Colon (tissue), 2 donors: ENCODE results near the gene PHACTR1.

Source experiments
- FAIRE-seq: peaks from 2 replicates; lab custom pipeline; 2012; peaks lifted over from hg19 to GRCh38; lab: Jason Lieb, UNC
- donor health status: control.
- donor health status: control.

Gene PHACTR1

GRCh38 chr6:13201336-13201735, 484.8 kb downstream of the PHACTR1 start:
- no peak for FAIRE-seq

GRCh38 chr6:13203145-13203544, 486.6 kb downstream of the PHACTR1 start:
- no peak for FAIRE-seq

GRCh38 chr6:13205106-13205505, 488.5 kb downstream of the PHACTR1 start:
- no peak for FAIRE-seq

- FAIRE-seq = no peak
These were observed 495.5 kb downstream of the PHACTR1 start for GRCh38 chr6:13212096-13212495.

GRCh38 chr6:13212538-13212937, 496.0 kb downstream of the PHACTR1 start:
- FAIRE-seq = no peak

- FAIRE-seq = no peak
These were observed 498.8 kb downstream of the PHACTR1 start for GRCh38 chr6:13215390-13215789.

- no peak for FAIRE-seq
These were observed 499.9 kb downstream of the PHACTR1 start for GRCh38 chr6:13216236-13217014.

- no peak for FAIRE-seq
These were observed 500.8 kb downstream of the PHACTR1 start for GRCh38 chr6:13217206-13217905.

GRCh38 chr6:13220266-13220665, 503.7 kb downstream of the PHACTR1 start:
- FAIRE-seq = no peak

- FAIRE-seq = no peak
These were observed 505.5 kb downstream of the PHACTR1 start for GRCh38 chr6:13222048-13222447.

GRCh38 chr6:13226071-13226470, 509.5 kb downstream of the PHACTR1 start:
- no peak for FAIRE-seq

GRCh38 chr6:13228264-13229204, 512.0 kb downstream of the PHACTR1 start:
- no peak for FAIRE-seq

GRCh38 chr6:13229205-13230085, 512.9 kb downstream of the PHACTR1 start:
- FAIRE-seq = no peak

- FAIRE-seq = no peak
These were observed 516.5 kb downstream of the PHACTR1 start for GRCh38 chr6:13233106-13233505.

- FAIRE-seq = no peak
These were observed 517.6 kb downstream of the PHACTR1 start for GRCh38 chr6:13234130-13234529.

GRCh38 chr6:13235339-13235738, 518.8 kb downstream of the PHACTR1 start:
- no peak for FAIRE-seq

- no peak for FAIRE-seq
These were observed 520.8 kb downstream of the PHACTR1 start for GRCh38 chr6:13237318-13237717.

- no peak for FAIRE-seq
These were observed 521.5 kb downstream of the PHACTR1 start for GRCh38 chr6:13238017-13238416.

GRCh38 chr6:13238640-13239216, 522.2 kb downstream of the PHACTR1 start:
- no peak for FAIRE-seq

GRCh38 chr6:13239530-13240455, 523.2 kb downstream of the PHACTR1 start:
- no peak for FAIRE-seq
